ENCODE measurements around the gene CAMK2G. TPM values are rescaled to one million over a fixed set of nuclear protein-coding genes. Genes with fewer than 3 reads are reported as not detected.
"Not testable (repeated sequence)": the region's sequence is repeated elsewhere in the genome, so short reads cannot be mapped to it uniquely, and the experiment has no call there.

The CAMK2G gene
- total RNA-seq, 1 donor from 2014 or later = 24.9 TPM

DNA sequence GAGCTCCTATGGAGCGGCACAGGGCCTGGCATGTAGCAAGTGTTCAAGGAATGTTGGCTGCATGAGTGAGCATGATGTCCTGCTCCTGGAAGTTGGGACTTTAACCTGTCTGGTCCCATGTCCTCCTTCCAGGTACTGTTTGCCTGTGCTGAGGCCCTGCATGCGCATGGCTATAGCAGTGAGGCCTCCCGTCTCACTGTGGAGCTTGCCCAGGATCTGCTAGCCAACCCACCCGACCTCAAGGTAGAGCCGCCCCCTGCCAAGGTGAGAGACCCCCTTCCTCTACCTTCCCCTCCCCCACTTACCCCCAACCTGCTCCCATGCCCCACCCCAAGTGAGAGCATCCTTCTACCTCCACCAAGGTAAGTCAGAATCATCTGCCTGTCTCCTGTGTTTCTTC, 80.9 kb downstream of the CAMK2G start:
- DNase-seq (ENCODE audit: extremely low spot score, unreplicated experiment) = no peak
- Mint-ChIP-seq H3K27ac (no peak overlapping the region), H3K4me3 (no peak overlapping the region), H3K4me1 (ENCODE audit: unreplicated experiment) (no peaks in the 10 kb centered on the region), H3K27me3 (no peaks in the 10 kb centered on the region), H3K9me3 (no peaks in the 10 kb centered on the region), H3K36me3 (peaks cover 17% of the 10 kb centered on the region)
- TF ChIP-seq, protein P1, sequence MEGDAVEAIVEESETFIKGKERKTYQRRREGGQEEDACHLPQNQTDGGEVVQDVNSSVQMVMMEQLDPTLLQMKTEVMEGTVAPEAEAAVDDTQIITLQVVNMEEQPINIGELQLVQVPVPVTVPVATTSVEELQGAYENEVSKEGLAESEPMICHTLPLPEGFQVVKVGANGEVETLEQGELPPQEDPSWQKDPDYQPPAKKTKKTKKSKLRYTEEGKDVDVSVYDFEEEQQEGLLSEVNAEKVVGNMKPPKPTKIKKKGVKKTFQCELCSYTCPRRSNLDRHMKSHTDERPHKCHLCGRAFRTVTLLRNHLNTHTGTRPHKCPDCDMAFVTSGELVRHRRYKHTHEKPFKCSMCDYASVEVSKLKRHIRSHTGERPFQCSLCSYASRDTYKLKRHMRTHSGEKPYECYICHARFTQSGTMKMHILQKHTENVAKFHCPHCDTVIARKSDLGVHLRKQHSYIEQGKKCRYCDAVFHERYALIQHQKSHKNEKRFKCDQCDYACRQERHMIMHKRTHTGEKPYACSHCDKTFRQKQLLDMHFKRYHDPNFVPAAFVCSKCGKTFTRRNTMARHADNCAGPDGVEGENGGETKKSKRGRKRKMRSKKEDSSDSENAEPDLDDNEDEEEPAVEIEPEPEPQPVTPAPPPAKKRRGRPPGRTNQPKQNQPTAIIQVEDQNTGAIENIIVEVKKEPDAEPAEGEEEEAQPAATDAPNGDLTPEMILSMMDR (conservative IDR thresholded peaks at IDR 0.05) = no peak

DNA sequence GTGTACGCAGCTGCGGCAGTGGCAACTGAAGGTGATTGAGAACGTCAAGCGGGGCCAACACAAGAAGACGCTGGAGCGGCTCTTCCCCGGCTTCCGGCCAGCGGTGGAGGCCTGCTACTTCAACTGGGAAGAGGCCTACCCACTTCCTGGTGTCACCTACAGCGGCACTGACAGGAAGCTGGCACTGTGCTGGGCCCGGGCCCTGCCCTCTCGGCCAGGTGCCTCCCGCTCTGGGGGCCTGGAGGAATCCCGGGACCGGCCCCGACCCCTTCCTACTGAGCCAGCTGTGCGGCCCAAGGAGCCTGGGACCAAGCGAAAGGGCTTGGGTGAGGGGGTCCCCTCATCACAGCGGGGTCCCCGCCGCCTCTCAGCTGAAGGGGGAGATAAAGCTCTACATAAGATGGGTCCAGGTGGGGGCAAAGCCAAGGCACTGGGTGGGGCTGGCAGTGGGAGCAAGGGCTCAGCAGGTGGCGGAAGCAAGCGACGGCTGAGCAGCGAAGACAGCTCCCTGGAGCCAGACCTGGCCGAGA, 82.4 kb downstream of the CAMK2G start:
- Mint-ChIP-seq H3K27me3 (no peaks in the 10 kb centered on the region), H3K9me3 (no peaks in the 10 kb centered on the region), H3K4me3 (no peak overlapping the region), H3K27ac (no peak overlapping the region), H3K4me1 (ENCODE audit: unreplicated experiment) (no peaks in the 10 kb centered on the region), H3K36me3 (peaks cover 13% of the 10 kb centered on the region)
- DNase-seq (ENCODE audit: extremely low spot score, unreplicated experiment) = no peak
- TF ChIP-seq, protein P1 (conservative IDR thresholded peaks at IDR 0.05) = no peak

DNA sequence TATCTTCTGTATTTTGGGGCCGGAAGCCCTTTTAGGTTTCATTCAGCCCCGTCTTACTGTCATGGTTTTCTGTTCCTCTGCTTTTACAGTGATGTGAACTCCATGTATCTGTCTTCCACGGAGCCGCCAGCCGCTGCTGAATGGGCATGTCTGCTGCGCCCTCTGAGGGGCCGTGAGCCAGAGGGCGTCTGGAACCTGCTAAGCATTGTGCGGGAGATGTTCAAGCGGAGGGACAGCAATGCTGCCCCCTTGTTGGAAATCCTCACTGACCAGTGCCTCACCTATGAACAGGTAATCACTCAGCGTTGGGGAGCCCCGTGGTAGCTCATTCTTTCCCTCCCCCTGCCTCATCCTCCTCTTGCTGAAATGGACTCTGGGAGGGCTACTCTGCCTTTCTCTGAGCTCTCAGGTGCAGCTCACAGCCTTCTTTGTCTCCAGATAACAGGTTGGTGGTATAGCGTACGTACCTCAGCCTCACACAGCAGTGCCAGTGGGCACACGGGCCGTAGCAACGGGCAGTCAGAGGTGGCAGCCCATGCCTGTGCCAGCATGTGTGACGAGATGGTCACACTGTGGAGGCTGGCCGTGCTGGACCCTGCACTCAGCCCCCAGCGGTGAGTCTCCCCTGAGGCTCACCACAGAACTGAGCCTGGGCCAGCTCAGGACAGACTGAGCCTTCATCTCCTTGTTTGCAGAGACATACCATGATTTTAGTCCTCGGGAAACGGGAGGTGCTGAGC, 83.3 kb downstream of the CAMK2G start:
- H3K27ac Mint-ChIP-seq = no peak overlapping the region
- no peak for DNase-seq (ENCODE audit: extremely low spot score, unreplicated experiment)
- TF ChIP-seq, protein P1 (conservative IDR thresholded peaks at IDR 0.05) = no peak
- H3K4me3 Mint-ChIP-seq = no peak overlapping the region
- peaks cover 8% of the 10 kb centered on the region for H3K36me3 Mint-ChIP-seq
- H3K27me3 Mint-ChIP-seq = no peaks in the 10 kb centered on the region
- no peaks in the 10 kb centered on the region for H3K4me1 Mint-ChIP-seq (ENCODE audit: unreplicated experiment)
- no peaks in the 10 kb centered on the region for H3K9me3 Mint-ChIP-seq

DNA sequence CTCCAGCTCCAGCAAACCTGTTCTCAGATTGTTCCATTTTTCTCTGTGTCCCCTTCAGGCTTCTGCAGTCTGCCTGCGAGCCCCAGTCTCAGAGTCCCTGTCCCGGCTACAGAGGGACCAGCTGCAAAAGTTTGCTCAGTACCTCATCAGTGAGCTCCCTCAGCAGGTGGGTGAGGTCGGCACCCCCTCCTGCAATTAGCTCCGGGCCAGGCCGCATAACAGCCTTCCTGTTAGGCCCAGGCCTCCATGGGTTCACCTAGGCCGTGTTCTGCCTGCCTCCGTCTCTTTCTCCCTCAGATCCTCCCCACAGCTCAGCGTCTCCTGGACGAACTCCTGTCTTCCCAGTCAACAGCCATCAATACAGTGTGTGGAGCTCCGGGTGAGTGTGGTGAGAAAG, 84.7 kb downstream of the CAMK2G start:
- Mint-ChIP-seq H3K9me3 (no peaks in the 10 kb centered on the region), H3K4me3 (peak overlapping the region; percentile 45), H3K36me3 (peaks cover 4% of the 10 kb centered on the region), H3K4me1 (ENCODE audit: unreplicated experiment) (peaks cover 7% of the 10 kb centered on the region), H3K27ac (no peak overlapping the region), H3K27me3 (no peaks in the 10 kb centered on the region)
- TF ChIP-seq, protein P1 (conservative IDR thresholded peaks at IDR 0.05) = no peak
- no peak for DNase-seq (ENCODE audit: extremely low spot score, unreplicated experiment)

DNA sequence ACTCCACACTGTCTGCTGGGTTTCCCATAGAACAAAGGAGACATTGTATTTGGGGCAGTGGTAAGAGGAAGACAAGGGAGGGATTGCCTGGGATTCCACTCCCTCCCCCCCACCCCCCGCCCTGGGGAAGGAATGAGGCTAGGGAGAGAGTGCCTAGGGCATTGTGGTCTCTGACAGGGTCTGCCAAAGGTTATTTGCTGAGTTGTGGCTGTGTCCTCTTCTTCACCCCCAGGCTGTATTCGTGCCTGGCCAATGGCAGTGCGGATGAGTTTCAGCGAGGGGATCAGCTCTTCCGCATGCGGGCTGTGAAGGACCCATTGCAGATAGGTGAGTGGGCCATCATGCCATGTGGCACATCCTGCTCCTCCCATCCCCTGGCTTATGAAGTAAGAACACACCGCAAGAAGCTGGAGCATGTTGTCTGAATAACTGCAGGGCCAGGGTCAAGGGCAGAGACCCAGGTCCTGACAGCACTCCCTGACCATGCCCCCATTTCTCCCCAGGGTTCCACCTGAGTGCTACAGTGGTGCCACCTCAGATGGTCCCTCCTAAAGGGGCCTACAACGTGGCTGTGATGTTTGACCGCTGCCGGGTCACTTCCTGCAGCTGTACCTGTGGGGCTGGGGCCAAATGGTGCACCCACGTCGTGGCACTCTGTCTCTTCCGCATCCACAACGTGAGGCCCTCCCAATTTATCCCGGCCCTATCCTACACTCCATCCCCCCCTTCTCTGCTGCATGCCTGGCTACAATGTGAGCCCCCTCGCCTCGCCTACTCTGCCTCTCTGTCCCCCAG, 85.3 kb downstream of the CAMK2G start:
- Mint-ChIP-seq H3K4me3 (peak overlapping the region; percentile 45), H3K36me3 (no peaks in the 10 kb centered on the region), H3K27ac (no peak overlapping the region), H3K27me3 (no peaks in the 10 kb centered on the region), H3K4me1 (ENCODE audit: unreplicated experiment) (peaks cover 9% of the 10 kb centered on the region), H3K9me3 (no peaks in the 10 kb centered on the region)
- TF ChIP-seq, protein P1 (conservative IDR thresholded peaks at IDR 0.05) = no peak
- DNase-seq (ENCODE audit: extremely low spot score, unreplicated experiment) = no peak

DNA sequence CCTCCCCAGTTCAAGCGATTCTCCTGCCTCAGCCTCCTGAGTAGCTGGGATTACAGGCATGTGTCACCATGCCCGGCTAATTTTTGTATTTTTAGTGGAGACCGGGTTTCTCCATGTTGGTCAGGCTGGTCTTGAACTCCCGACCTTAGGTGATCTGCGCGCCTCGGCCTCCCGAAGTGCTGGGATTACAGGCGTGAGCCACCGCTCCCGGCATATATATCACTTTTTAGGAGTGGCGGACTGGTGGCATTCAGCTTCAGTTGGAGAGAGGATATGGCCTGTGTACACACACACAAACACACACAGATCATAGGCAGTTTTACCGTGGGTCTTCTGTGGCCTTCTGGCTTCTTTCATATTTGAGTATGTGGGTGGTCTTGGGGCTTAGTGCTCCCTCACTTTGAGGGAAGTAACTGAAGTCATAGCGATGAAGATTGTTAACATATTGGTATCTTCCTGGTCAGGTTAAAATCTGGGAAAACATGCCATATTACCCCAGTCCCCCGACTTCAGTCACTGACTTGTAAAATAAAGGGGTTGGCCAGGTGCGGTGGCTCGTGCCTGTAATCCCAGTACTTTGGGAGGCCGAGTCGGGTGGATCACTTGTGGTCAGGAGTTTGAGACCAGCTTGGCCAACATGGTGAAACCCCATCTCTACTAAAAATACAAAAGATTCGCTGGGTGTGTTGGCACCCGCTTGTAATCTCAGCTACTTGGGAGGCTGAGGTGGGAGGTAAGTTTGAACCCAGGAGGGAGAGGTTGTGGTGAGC, 87.1 kb downstream of the CAMK2G start:
- H3K27me3 Mint-ChIP-seq; H3K27ac Mint-ChIP-seq; H3K36me3 Mint-ChIP-seq; H3K9me3 Mint-ChIP-seq; DNase-seq (ENCODE audit: extremely low spot score, unreplicated experiment): not testable (repeated sequence)
- Mint-ChIP-seq H3K4me1 (ENCODE audit: unreplicated experiment) (peaks cover 18% of the 10 kb centered on the region), H3K4me3 (peak overlapping the region; percentile 92)
